GM23338 (cell line): ENCODE measurements around the gene B4GALT6. TPM values are rescaled to one million over a fixed set of nuclear protein-coding genes. Genes with fewer than 3 reads are reported as not detected.

Experiments
- ATAC-seq: fragments of 200-7000 bp; cut with Tn5 transposase; 3 replicates; pipeline ENCODE4 v1.9.1; 2020
- DNase-seq: peaks from one replicate; pipeline ENCODE4 v3.0.0-alpha.2; 2015; ENCODE audit warnings: low spot score
- H2AFZ ChIP-seq: fragments of 200-600 bp; sonication (generic); 2 replicates; pipeline ENCODE4 v1.8.0; 2016; ENCODE audit warnings: antibody characterized with exemption, mild to moderate bottlenecking, moderate library complexity
- H3F3A ChIP-seq: fragments of 200-600 bp; sonication (generic); replicated peaks from 2 replicates; pipeline ENCODE4 v1.8.0; 2017; ENCODE audit warnings: antibody characterized with exemption, mixed run types, low read depth
- H3K27ac ChIP-seq: fragments of 200-600 bp; sonication (generic); 2 replicates; pipeline ENCODE4 v1.6.1; 2016; ENCODE audit warnings: low read depth
- H3K27me3 ChIP-seq: fragments of 200-600 bp; sonication (generic); 2 replicates; pipeline ENCODE4 v1.8.0; 2016; ENCODE audit warnings: mild to moderate bottlenecking, mixed run types, moderate library complexity; ENCODE audit not compliant: insufficient read depth
- H3K36me3 ChIP-seq: fragments of 200-600 bp; sonication (generic); 2 replicates; pipeline ENCODE4 v1.8.0; 2016; ENCODE audit warnings: mild to moderate bottlenecking; ENCODE audit not compliant: insufficient read depth
- H3K4me1 ChIP-seq: fragments of 200-600 bp; sonication (generic); 2 replicates; pipeline ENCODE4 v1.8.0; 2016; ENCODE audit warnings: mild to moderate bottlenecking, moderate library complexity; ENCODE audit not compliant: insufficient read depth
- H3K4me2 ChIP-seq: fragments of 200-600 bp; sonication (generic); 2 replicates; pipeline ENCODE4 v1.7.1; 2017; ENCODE audit warnings: mixed run types
- H3K4me3 ChIP-seq: fragments of 200-600 bp; sonication (generic); 2 replicates; pipeline ENCODE4 v1.6.1; 2016; ENCODE audit warnings: mixed run types
- H3K79me2 ChIP-seq: fragments of 200-600 bp; sonication (generic); replicated peaks from 2 replicates; pipeline ENCODE4 v1.8.0; 2017; ENCODE audit warnings: mild to moderate bottlenecking; ENCODE audit not compliant: insufficient read depth
- H3K9me2 ChIP-seq: fragments of 200-600 bp; sonication (generic); 2 replicates; pipeline ENCODE4 v1.8.0; 2017; ENCODE audit not compliant: insufficient read depth
- H4K20me1 ChIP-seq: fragments of 200-600 bp; sonication (generic); replicated peaks from 2 replicates; pipeline ENCODE4 v1.8.0; 2017; ENCODE audit warnings: mild to moderate bottlenecking; ENCODE audit not compliant: insufficient read depth
- H3K27ac Mint-ChIP-seq: 2 replicates; pipeline ENCODE4 v1.8.0; 2020; ENCODE audit warnings: inconsistent platforms, mild to moderate bottlenecking, moderate library complexity, mixed read lengths
- H3K27me3 Mint-ChIP-seq: 3 replicates; pipeline ENCODE4 v1.8.0; 2022; ENCODE audit warnings: low read depth, mild to moderate bottlenecking, moderate library complexity, mixed read lengths, inconsistent platforms; ENCODE audit not compliant: insufficient read depth, poor library complexity
- H3K36me3 Mint-ChIP-seq: 3 replicates; pipeline ENCODE4 v1.8.0; 2021; ENCODE audit warnings: low read depth, mild to moderate bottlenecking, inconsistent platforms, moderate library complexity, mixed read lengths
- H3K4me1 Mint-ChIP-seq: 3 replicates; pipeline ENCODE4 v1.8.0; 2020; ENCODE audit warnings: mild to moderate bottlenecking, inconsistent platforms, mixed read lengths
- H3K4me3 Mint-ChIP-seq: 3 replicates; pipeline ENCODE4 v1.8.0; 2021; ENCODE audit warnings: moderate library complexity, mild to moderate bottlenecking, inconsistent platforms, mixed read lengths
- H3K9me3 Mint-ChIP-seq: 3 replicates; pipeline ENCODE4 v1.8.0; 2020; ENCODE audit warnings: moderate library complexity, mild to moderate bottlenecking, inconsistent platforms, mixed read lengths
- CREB1 ChIP-seq: fragments of 250-450 bp; sonication (Bioruptor Pico); IDR thresholded peaks from 2 replicates; pipeline ENCODE4 v1.5.0; 2020; ENCODE audit warnings: low read depth, mild to moderate bottlenecking, moderate library complexity
- ETS1 ChIP-seq: IDR thresholded peaks from 2 replicates; pipeline ENCODE4 v1.6.1; 2016; ENCODE audit warnings: antibody characterized with exemption
- EZH2 ChIP-seq: fragments of 200-600 bp; sonication (generic); IDR thresholded peaks from one replicate; pipeline ENCODE4 v1.8.0; 2017; ENCODE audit warnings: antibody characterized with exemption, mild to moderate bottlenecking, low read depth; ENCODE audit not compliant: unreplicated experiment
- EZH2phosphoT487 ChIP-seq: fragments of 200-600 bp; sonication (generic); IDR thresholded peaks from one replicate; pipeline ENCODE4 v1.8.1; 2018; ENCODE audit warnings: antibody characterized with exemption; ENCODE audit not compliant: unreplicated experiment
- JUNB ChIP-seq: IDR thresholded peaks from one replicate; pipeline ENCODE4 v1.6.1; 2016; ENCODE audit warnings: antibody characterized with exemption; ENCODE audit not compliant: unreplicated experiment
- NANOG ChIP-seq: IDR thresholded peaks from 2 replicates; pipeline ENCODE4 v1.6.1; 2016; ENCODE audit warnings: antibody characterized with exemption, borderline replicate concordance
- POLR2AphosphoS5 ChIP-seq: IDR thresholded peaks from 2 replicates; pipeline ENCODE4 v1.6.1; 2016; ENCODE audit warnings: antibody characterized with exemption, low read depth
- REST ChIP-seq: IDR thresholded peaks from one replicate; pipeline ENCODE4 v1.6.1; 2018; ENCODE audit warnings: antibody characterized with exemption; ENCODE audit not compliant: unreplicated experiment
- STAT1 ChIP-seq: IDR thresholded peaks from one replicate; pipeline ENCODE4 v1.6.1; 2016; ENCODE audit warnings: antibody characterized with exemption; ENCODE audit not compliant: unreplicated experiment
- ZNF114 ChIP-seq: fragments of 250-450 bp; sonication (Bioruptor Pico); IDR thresholded peaks from 2 replicates; pipeline ENCODE4 v1.5.0; 2020; ENCODE audit warnings: mild to moderate bottlenecking, moderate library complexity
- ZNF331 ChIP-seq: fragments of 250-450 bp; sonication (Bioruptor Pico); IDR thresholded peaks from 2 replicates; pipeline ENCODE4 v1.5.0; 2020; ENCODE audit warnings: low read depth, mild to moderate bottlenecking, moderate library complexity
- ZNF462 ChIP-seq: fragments of 250-450 bp; sonication (Bioruptor Pico); IDR thresholded peaks from 2 replicates; pipeline ENCODE4 v1.5.0; 2020; ENCODE audit warnings: mild to moderate bottlenecking, moderate library complexity
- polyA plus RNA-seq: library from polyadenylated mRNA; unstranded; fragments of >200 nt; fragmentation: Nextera tagmentation; extraction: Ambion mirVana; gene quantifications from 2 replicates; pipeline ENCODE4 v1.2.1, GENCODE V29; 2016
- total RNA-seq: library from RNA; depleted of rRNA; stranded (reverse); fragments of >200 nt; shearing (Covaris generic); gene quantifications from 2 replicates; pipeline ENCODE4 v1.2.3, GENCODE V29; 2014
- TF ChIP-seq, protein P1 (sequence below), 2 experiments: fragments of 200-600 bp in 1 of 2; sonication (generic) in 1 of 2; conservative IDR thresholded peaks; 2 replicates each; pipeline versions ENCODE4 v1.5.1 to v1.6.1; 2016 to 2017; ENCODE audit warnings: antibody characterized with exemption in 2 of 2, low read depth in 2 of 2, mild to moderate bottlenecking in 2 of 2, moderate library complexity in 1 of 2

B4GALT6 gene
- total and polyA plus RNA-seq, 2 experiments from 2014 or later: 14.8 to 33.8 TPM

GRCh38 chr18:31701744-31702143 lies 17.4 kb upstream of the B4GALT6 start:
- no peak overlapping the region for H3K27ac Mint-ChIP-seq
- H3K9me3 Mint-ChIP-seq: peaks cover 14% of the 10 kb centered on the region
- H3K4me1 Mint-ChIP-seq: peaks cover 21% of the 10 kb centered on the region
- Histone ChIP-seq H3K27me3 (no peaks in the 10 kb centered on the region), H3K4me3 (no peak overlapping the region), H3K9me2 (no peaks in the 10 kb centered on the region), H4K20me1 (no peaks in the 10 kb centered on the region), H3K36me3 (no peaks in the 10 kb centered on the region), H3F3A (no peaks in the 10 kb centered on the region), H3K4me2 (no peak overlapping the region), H3K4me1 (peaks cover 22% of the 10 kb centered on the region), H3K79me2 (no peaks in the 10 kb centered on the region), H3K27ac (no peak overlapping the region), H2AFZ (no peak overlapping the region)
- DNase-seq (no peak), ATAC-seq (no peak)
- H3K36me3 Mint-ChIP-seq: peaks cover 12% of the 10 kb centered on the region
- no peak overlapping the region for H3K4me3 Mint-ChIP-seq
- peaks cover 6% of the 10 kb centered on the region for H3K27me3 Mint-ChIP-seq
- TF ChIP-seq POLR2AphosphoS5 (no peak), STAT1 (no peak), ZNF331 (CRISPR knock-in tag) (no peak), ZNF462 (no peak), CREB1 (CRISPR knock-in tag) (no peak), ZNF114 (CRISPR knock-in tag) (no peak), REST (no peak), NANOG (no peak), EZH2phosphoT487 (no peak), JUNB (no peak), EZH2 (no peak), ETS1 (no peak)
- TF ChIP-seq, protein P1, sequence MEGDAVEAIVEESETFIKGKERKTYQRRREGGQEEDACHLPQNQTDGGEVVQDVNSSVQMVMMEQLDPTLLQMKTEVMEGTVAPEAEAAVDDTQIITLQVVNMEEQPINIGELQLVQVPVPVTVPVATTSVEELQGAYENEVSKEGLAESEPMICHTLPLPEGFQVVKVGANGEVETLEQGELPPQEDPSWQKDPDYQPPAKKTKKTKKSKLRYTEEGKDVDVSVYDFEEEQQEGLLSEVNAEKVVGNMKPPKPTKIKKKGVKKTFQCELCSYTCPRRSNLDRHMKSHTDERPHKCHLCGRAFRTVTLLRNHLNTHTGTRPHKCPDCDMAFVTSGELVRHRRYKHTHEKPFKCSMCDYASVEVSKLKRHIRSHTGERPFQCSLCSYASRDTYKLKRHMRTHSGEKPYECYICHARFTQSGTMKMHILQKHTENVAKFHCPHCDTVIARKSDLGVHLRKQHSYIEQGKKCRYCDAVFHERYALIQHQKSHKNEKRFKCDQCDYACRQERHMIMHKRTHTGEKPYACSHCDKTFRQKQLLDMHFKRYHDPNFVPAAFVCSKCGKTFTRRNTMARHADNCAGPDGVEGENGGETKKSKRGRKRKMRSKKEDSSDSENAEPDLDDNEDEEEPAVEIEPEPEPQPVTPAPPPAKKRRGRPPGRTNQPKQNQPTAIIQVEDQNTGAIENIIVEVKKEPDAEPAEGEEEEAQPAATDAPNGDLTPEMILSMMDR (conservative IDR thresholded peaks at IDR 0.05; ENCODE audit: low read depth in 2 of 2): no peak
